ENCODE data around the gene SDC4. TPM values are rescaled to one million over a fixed set of nuclear protein-coding genes. Genes with fewer than 3 reads are reported as not detected.

The SDC4 gene
- total and polyA plus RNA-seq, 10 of the 15 experiments (the other 5 are each of a cell fraction or from before 2014, with no cell fraction given) = 0.52 to 11.3 (median 1.4) TPM

- TF ChIP-seq CUX1 (IDR thresholded peaks at IDR 0.05; ENCODE audit: insufficient replicate concordance, low read depth, low read length) (no peak), KLF5 (IDR thresholded peaks at IDR 0.05; ENCODE audit: partially characterized antibody) (no peak)
Observed at GRCh38 chr20:45366631-45367030, 18.4 kb upstream of the SDC4 start (continued).

GRCh38 chr20:45366192-45366591 lies 18.0 kb upstream of the SDC4 start:
- in situ Hi-C loops (cut with MboI) (loop anchor here (5.0 to 10.0 kb wide), 2 partner anchors 51 to 749 kb away; partner anchors contain the start of genes CD40 and PIGT), intact Hi-C loops (cut with micrococcal nuclease; ENCODE audit: unreplicated experiment) (no loop called here)
- POLR2A ChIA-PET = no interaction called here
- FAIRE-seq = no peak
- no peak for DNase-seq (ENCODE audit: low read depth, low spot score)
- peaks cover 7% of the 10 kb centered on the region for H3K79me2 ChIP-seq (ENCODE audit: control insufficient read depth, insufficient read depth, low read length)
- H2AFZ ChIP-seq (ENCODE audit: control insufficient read depth, low read depth, low read length) = no peak overlapping the region
- SMC1A ChIA-PET (ENCODE audit: uncharacterized antibody, unreplicated experiment) = interaction anchor here (0.8 to 19.8 kb wide), 8 partner anchors 11 to 84 kb away, joined by 3 to 440 read pairs (median 4); no protein-coding TSS in a partner anchor
- H3K4me1 ChIP-seq (ENCODE audit: control insufficient read depth, insufficient read depth, low read length) = peaks cover 41% of the 10 kb centered on the region
- RAD21 ChIA-PET (ENCODE audit: unreplicated experiment) = interaction anchor here (1.7 to 17.6 kb wide), 2 partner anchors 53 to 71 kb away, joined by 4 to 394 read pairs; no protein-coding TSS in a partner anchor
- H3K4me3 ChIP-seq = no peak overlapping the region
- ATAC-seq = no peak
- no peak overlapping the region for H3K27ac ChIP-seq (ENCODE audit: control insufficient read depth, insufficient read depth)
- no peaks in the 10 kb centered on the region; the same call in 2 of the 3 replicates for H3K9me3 ChIP-seq (replicated peaks; ENCODE audit: control insufficient read depth, insufficient read depth, low read length)
- no peaks in the 10 kb centered on the region; the same call in 1 of the 2 replicates for H4K20me1 ChIP-seq (ENCODE audit: control insufficient read depth, insufficient read depth)
- CTCF ChIA-PET = interaction anchor here (0.7 to 19.4 kb wide), 10 partner anchors 7 to 405 kb away, joined by 3 to 685 read pairs (median 7); partner anchors contain the start of gene PIGT
- H3K4me2 ChIP-seq (ENCODE audit: control insufficient read depth, insufficient read depth) = no peak overlapping the region
- peaks cover 6 to 7% of the 10 kb centered on the region in 2 experiments; a peak in 3 of 4 replicates for H3K36me3 ChIP-seq (ENCODE audit: control insufficient read depth in 2 of 2, insufficient read depth in 2 of 2, low read length in 1 of 2)
- 94% methylated on average over 1 of the region's 1 CpG for WGBS (ENCODE audit: insufficient coverage, insufficient replicate concordance, low lambda C conversion rate, missing lambda C conversion rate)
- TF ChIP-seq NR2F1 (conservative IDR thresholded peaks at IDR 0.05) (no peak), ZNF274 (IDR thresholded peaks at IDR 0.05; ENCODE audit: insufficient read depth, insufficient read length) (no peak), E2F8 (IDR thresholded peaks at IDR 0.05; ENCODE audit: low read depth, partially characterized antibody) (no peak), BCL3 (IDR thresholded peaks at IDR 0.05; ENCODE audit: borderline replicate concordance, insufficient read depth, low read depth, low read length, poor library complexity, severe bottlenecking) (no peak), PML (IDR thresholded peaks at IDR 0.05; ENCODE audit: low read length) (no peak), MTA2 (IDR thresholded peaks at IDR 0.05; ENCODE audit: low read depth) (no peak), E2F4 (IDR thresholded peaks at IDR 0.05; ENCODE audit: low read depth, low read length) (no peak), SMARCA5 (IDR thresholded peaks at IDR 0.05) (no peak)
- H3K9ac ChIP-seq (ENCODE audit: control insufficient read depth, insufficient read depth, low read length) = no peak overlapping the region
- no TSS peak for BruUV-seq (replicated peaks)
- H3K27me3 ChIP-seq (replicated peaks in 1 of 2; ENCODE audit: control insufficient read depth in 2 of 2, insufficient read depth in 2 of 2, low read length in 1 of 2) = no peaks in the 10 kb centered on the region

Data from GM12878 (cell line).